GM12875 (cell line): Measurements from ENCODE around the gene MT1B.

ENCODE experiments used
- H3K4me3 ChIP-seq: one replicate; pipeline ENCODE4 v1.5.1; 2011; ENCODE audit warnings: low read depth, low read length, control low read depth
- CTCF ChIP-seq: IDR thresholded peaks from 2 replicates; pipeline ENCODE4 v1.5.1; 2011; ENCODE audit warnings: low read depth, mild to moderate bottlenecking, control low read depth, inconsistent platforms, low read length, moderate library complexity, borderline replicate concordance; ENCODE audit not compliant: insufficient read depth

Gene MT1B

GRCh38 chr16:56607675-56608042 lies 44.0 kb upstream of the MT1B start:
- H3K4me3 ChIP-seq, result no peak overlapping the region
- TF ChIP-seq CTCF, result no peak

- H3K4me3 ChIP-seq, result peak within 1 kb of the TSS; percentile 17
- TF ChIP-seq CTCF, result no peak
Observed at GRCh38 chr16:56608043-56608875, 43.4 kb upstream of the MT1B start, which contains the start of gene MT2A. Gene MT2A, plus strand, starts transcription at chr16:56608584. Its CDS starts 72 bp downstream, at chr16:56608656.

- peak overlapping the region; percentile 17 for H3K4me3 ChIP-seq
- TF ChIP-seq CTCF, result no peak
Observed at GRCh38 chr16:56608876-56609462, 42.7 kb upstream of the MT1B start.

- no peak for TF ChIP-seq CTCF
- H3K4me3 ChIP-seq, result no peak overlapping the region
Observed at GRCh38 chr16:56609463-56609921, 42.2 kb upstream of the MT1B start.

- H3K4me3 ChIP-seq, result no peak overlapping the region
- TF ChIP-seq CTCF, result no peak
Observed at GRCh38 chr16:56610017-56610608, 41.6 kb upstream of the MT1B start.

- no peak for TF ChIP-seq CTCF
- H3K4me3 ChIP-seq, result no peak overlapping the region
Observed at GRCh38 chr16:56610609-56611111, 41.0 kb upstream of the MT1B start.

- H3K4me3 ChIP-seq, result no peak overlapping the region
- no peak for TF ChIP-seq CTCF
Observed at GRCh38 chr16:56611281-56611833, 40.3 kb upstream of the MT1B start.
